Activated CD4-positive, alpha-beta T cell treated with anti-CD3 and anti-CD28 coated beads, Interleukin-2, amount 10 ng/mL, durations not matched to agents 7 days and 5 days (primary cell): ENCODE results near the gene TCF3. TPM values are rescaled to one million over a fixed set of nuclear protein-coding genes. Genes with fewer than 3 reads are reported as not detected.
A peak's percentile ranks its signal among the peaks of the same experiment; 100 is the strongest.

Source experiments
- CTCF ChIA-PET: fragments of 350-600 bp; sonication (Branson Sonifier 250); formaldehyde crosslinking; loops from one replicate; lab custom pipeline; 2021; ENCODE audit warnings: antibody characterized with exemption; lab: Charles Lee
- POLR2A ChIA-PET: fragments of 350-600 bp; sonication (Branson Sonifier 250); formaldehyde crosslinking; loops from one replicate; lab custom pipeline; 2021; ENCODE audit warnings: antibody characterized with exemption; lab: Charles Lee
- DNase-seq: peaks from one replicate; pipeline ENCODE4 v3.0.0-alpha.2; 2020
- H3K27ac Mint-ChIP-seq: one replicate; pipeline ENCODE4 v1.8.0; 2021; ENCODE audit warnings: mild to moderate bottlenecking, moderate library complexity, mixed read lengths
- H3K27me3 Mint-ChIP-seq: one replicate; pipeline ENCODE4 v1.8.0; 2021; ENCODE audit warnings: mixed read lengths
- H3K36me3 Mint-ChIP-seq: one replicate; pipeline ENCODE4 v1.8.0; 2021; ENCODE audit warnings: low read depth, mixed read lengths
- H3K4me1 Mint-ChIP-seq: one replicate; pipeline ENCODE4 v1.8.0; 2021; ENCODE audit warnings: mixed read lengths
- H3K4me3 Mint-ChIP-seq: one replicate; pipeline ENCODE4 v1.8.0; 2021; ENCODE audit warnings: mild to moderate bottlenecking, moderate library complexity, mixed read lengths
- H3K9me3 Mint-ChIP-seq: one replicate; pipeline ENCODE4 v1.8.0; 2021; ENCODE audit warnings: mixed read lengths
- total RNA-seq, 2 experiments: library from RNA; stranded (reverse); gene quantifications; one replicate each; pipeline ENCODE4 v1.2.3, GENCODE V29; 2021

Gene TCF3
- total RNA-seq, 2 experiments from 2014 or later, result 84.5 to 85.9 TPM

GRCh38 chr19:1615156-1615765 lies 37.2 kb downstream of the TCF3 start:
- Mint-ChIP-seq H3K27me3 (no peaks in the 10 kb centered on the region), H3K4me1 (peaks cover 24% of the 10 kb centered on the region), H3K4me3 (no peak overlapping the region), H3K27ac (no peak overlapping the region), H3K36me3 (peaks cover 32% of the 10 kb centered on the region), H3K9me3 (no peaks in the 10 kb centered on the region)
- ChIA-PET POLR2A (no interaction called here), CTCF (no interaction called here)
- DNase-seq, result no peak

- CTCF ChIA-PET, result no interaction called here
- Mint-ChIP-seq H3K27ac (no peak overlapping the region), H3K4me1 (peaks cover 33% of the 10 kb centered on the region)
Observed at GRCh38 chr19:1613808-1614570, 38.4 kb downstream of the TCF3 start.

GRCh38 chr19:1613146-1613545 lies 39.3 kb downstream of the TCF3 start:
- Mint-ChIP-seq H3K9me3 (no peaks in the 10 kb centered on the region), H3K27me3 (no peaks in the 10 kb centered on the region), H3K4me3 (no peak overlapping the region), H3K36me3 (peaks cover 29% of the 10 kb centered on the region), H3K4me1 (peaks cover 36% of the 10 kb centered on the region), H3K27ac (no peak overlapping the region)
- ChIA-PET POLR2A (no interaction called here), CTCF (no interaction called here)
- no peak for DNase-seq

More at GRCh38 chr19:1613808-1614570, 38.4 kb downstream of the TCF3 start:
- H3K9me3 Mint-ChIP-seq, result no peaks in the 10 kb centered on the region
- DNase-seq, result no peak
- POLR2A ChIA-PET, result no interaction called here
- no peaks in the 10 kb centered on the region for H3K27me3 Mint-ChIP-seq
- H3K4me3 Mint-ChIP-seq, result no peak overlapping the region
- peaks cover 32% of the 10 kb centered on the region for H3K36me3 Mint-ChIP-seq

GRCh38 chr19:1612114-1613086 lies 40.0 kb downstream of the TCF3 start:
- ChIA-PET POLR2A (no interaction called here), CTCF (no interaction called here)
- no peak for DNase-seq
- H3K27ac Mint-ChIP-seq, result no peak overlapping the region
- H3K9me3 Mint-ChIP-seq, result no peaks in the 10 kb centered on the region
- peaks cover 28% of the 10 kb centered on the region for H3K36me3 Mint-ChIP-seq
- no peak overlapping the region for H3K4me3 Mint-ChIP-seq
- H3K4me1 Mint-ChIP-seq, result peaks cover 32% of the 10 kb centered on the region
- H3K27me3 Mint-ChIP-seq, result no peaks in the 10 kb centered on the region

- H3K36me3 Mint-ChIP-seq, result peaks cover 23% of the 10 kb centered on the region
- H3K4me1 Mint-ChIP-seq, result peaks cover 31% of the 10 kb centered on the region
- ChIA-PET CTCF (no interaction called here), POLR2A (no interaction called here)
- H3K4me3 Mint-ChIP-seq, result no peak overlapping the region
- no peaks in the 10 kb centered on the region for H3K9me3 Mint-ChIP-seq
- no peaks in the 10 kb centered on the region for H3K27me3 Mint-ChIP-seq
- no peak overlapping the region for H3K27ac Mint-ChIP-seq
- DNase-seq, result no peak
Observed at GRCh38 chr19:1611353-1611752, 41.1 kb downstream of the TCF3 start.

GRCh38 chr19:1610579-1610978 lies 41.8 kb downstream of the TCF3 start:
- Mint-ChIP-seq H3K27me3 (no peaks in the 10 kb centered on the region), H3K27ac (peak overlapping the region; percentile 19), H3K4me3 (no peak overlapping the region), H3K9me3 (no peaks in the 10 kb centered on the region), H3K4me1 (peaks cover 36% of the 10 kb centered on the region), H3K36me3 (peaks cover 18% of the 10 kb centered on the region)
- DNase-seq, result no peak
- ChIA-PET POLR2A (no interaction called here), CTCF (interaction anchor here (1.5 kb wide), 1 partner anchor 23 kb away, joined by 3 read pairs; no protein-coding TSS in a partner anchor)

GRCh38 chr19:1609680-1610474 lies 42.5 kb downstream of the TCF3 start:
- H3K27me3 Mint-ChIP-seq, result no peaks in the 10 kb centered on the region
- no peak for DNase-seq
- no peak overlapping the region for H3K27ac Mint-ChIP-seq
- H3K9me3 Mint-ChIP-seq, result no peaks in the 10 kb centered on the region
- no peak overlapping the region for H3K4me3 Mint-ChIP-seq
- peaks cover 38% of the 10 kb centered on the region for H3K4me1 Mint-ChIP-seq
- POLR2A ChIA-PET, result no interaction called here
- CTCF ChIA-PET, result interaction anchor here (1.5 kb wide), 1 partner anchor 22 kb away, joined by 3 read pairs; no protein-coding TSS in a partner anchor
- H3K36me3 Mint-ChIP-seq, result peaks cover 14% of the 10 kb centered on the region

GRCh38 chr19:1609103-1609396 lies 43.4 kb downstream of the TCF3 start:
- Mint-ChIP-seq H3K27ac (no peak overlapping the region), H3K4me3 (no peak overlapping the region), H3K27me3 (no peaks in the 10 kb centered on the region), H3K4me1 (peaks cover 45% of the 10 kb centered on the region), H3K9me3 (no peaks in the 10 kb centered on the region), H3K36me3 (peaks cover 11% of the 10 kb centered on the region)
- ChIA-PET CTCF (no interaction called here), POLR2A (no interaction called here)
- DNase-seq, result no peak

GRCh38 chr19:1608359-1609102 lies 43.9 kb downstream of the TCF3 start:
- H3K27me3 Mint-ChIP-seq, result no peaks in the 10 kb centered on the region
- ChIA-PET POLR2A (no interaction called here), CTCF (interaction anchor here (1.3 to 1.8 kb wide), 2 partner anchors 10 to 62 kb away, joined by 3 to 4 read pairs; no protein-coding TSS in a partner anchor)
- H3K4me1 Mint-ChIP-seq, result peaks cover 48% of the 10 kb centered on the region
- H3K9me3 Mint-ChIP-seq, result no peaks in the 10 kb centered on the region
- H3K36me3 Mint-ChIP-seq, result peaks cover 9% of the 10 kb centered on the region
- peak overlapping the region; percentile 33 for H3K4me3 Mint-ChIP-seq
- peak overlapping the region; percentile 79 for H3K27ac Mint-ChIP-seq
- peak; percentile 44 for DNase-seq

GRCh38 chr19:1606138-1606651 lies 46.2 kb downstream of the TCF3 start:
- Mint-ChIP-seq H3K4me3 (peak overlapping the region; percentile 99), H3K9me3 (no peaks in the 10 kb centered on the region), H3K36me3 (peaks cover 11% of the 10 kb centered on the region), H3K4me1 (peaks cover 57% of the 10 kb centered on the region), H3K27ac (peak overlapping the region; percentile 99), H3K27me3 (no peaks in the 10 kb centered on the region)
- no peak for DNase-seq
- ChIA-PET POLR2A (interaction anchor here (1.0 kb wide), 1 partner anchor 13 kb away, joined by 3 read pairs; the partner anchor contains the start of gene MBD3), CTCF (interaction anchor here (1.2 to 3.2 kb wide), 4 partner anchors 13 to 44 kb away, joined by 3 to 13 read pairs (median 5); partner anchors contain the start of gene MBD3)
